ENCODE results near the gene MEGF6. TPM values are rescaled to one million over a fixed set of nuclear protein-coding genes. Genes with fewer than 3 reads are reported as not detected.

Gene MEGF6
- total RNA-seq, 1 experiment from 2014 or later, result 21.3 TPM

DNA sequence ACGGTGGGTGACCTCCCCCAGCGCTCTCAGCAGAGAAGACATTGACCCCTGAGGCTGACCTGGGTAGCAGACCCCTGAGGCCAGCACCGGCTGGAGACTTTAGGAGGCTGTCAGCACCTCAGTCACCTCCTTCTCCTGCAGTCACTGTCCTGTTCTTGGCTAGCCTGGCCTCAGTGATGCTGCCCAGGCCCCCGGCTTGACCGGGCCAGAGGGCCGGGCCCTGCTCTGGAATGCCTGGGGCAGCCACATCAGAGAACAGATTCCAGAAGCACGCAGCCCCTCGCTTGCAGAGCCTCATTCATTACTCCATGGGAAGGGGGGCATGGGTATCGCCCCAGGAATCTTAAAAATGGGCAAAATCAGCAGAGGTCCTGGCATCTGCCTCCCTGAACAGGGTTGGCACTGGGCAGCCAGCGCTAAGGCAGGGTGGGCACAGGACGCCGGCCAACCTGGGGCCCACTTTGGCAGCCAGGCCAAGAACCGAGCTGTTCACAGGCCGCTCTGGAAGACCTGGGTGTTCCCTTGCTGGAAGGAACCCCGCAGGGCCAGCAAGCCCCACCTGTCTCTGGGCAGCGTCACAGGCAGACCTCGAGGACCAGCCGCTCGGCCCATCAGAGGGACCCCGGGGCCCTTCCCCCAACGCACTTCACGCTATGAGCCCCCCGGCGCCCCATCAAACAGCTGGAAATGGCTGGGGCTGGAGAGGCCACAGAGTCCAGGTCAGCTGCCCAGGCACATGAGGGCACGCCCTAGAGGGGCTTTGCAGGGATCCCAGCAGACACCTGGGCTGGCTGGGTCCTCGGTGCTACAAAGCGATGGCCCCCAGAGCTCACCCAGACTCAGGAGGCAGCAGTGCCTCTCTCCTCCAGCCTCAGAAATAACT lies 45.1 kb downstream of the MEGF6 start:
- no peak overlapping the region for H4K5ac ChIP-seq (ENCODE audit: insufficient read length, low read depth, low read length)
- no peak overlapping the region for H2AFZ ChIP-seq (ENCODE audit: low read length)
- H2BK5ac ChIP-seq (ENCODE audit: insufficient read length, low read length), result no peak overlapping the region
- no peaks in the 10 kb centered on the region; the same call in 1 of the 2 replicates for H3K27me3 Mint-ChIP-seq (ENCODE audit: low read depth)
- H3K18ac ChIP-seq (ENCODE audit: insufficient read length, low read depth, low read length), result no peak overlapping the region
- H3K27ac ChIP-seq (ENCODE audit: insufficient read length, low read depth, low read length), result no peak overlapping the region
- H3K4me1 Mint-ChIP-seq, result no peaks in the 10 kb centered on the region
- H3K23me2 ChIP-seq (ENCODE audit: insufficient read length, low read depth, low read length, poor library complexity, severe bottlenecking), result no peaks in the 10 kb centered on the region
- no peaks in the 10 kb centered on the region for H3K9me3 ChIP-seq (ENCODE audit: control insufficient read depth, low read depth, low read length)
- H3K9me3 Mint-ChIP-seq, result no peaks in the 10 kb centered on the region
- H3T11ph ChIP-seq (ENCODE audit: low read length), result no peak overlapping the region
- TF ChIP-seq, protein P1, sequence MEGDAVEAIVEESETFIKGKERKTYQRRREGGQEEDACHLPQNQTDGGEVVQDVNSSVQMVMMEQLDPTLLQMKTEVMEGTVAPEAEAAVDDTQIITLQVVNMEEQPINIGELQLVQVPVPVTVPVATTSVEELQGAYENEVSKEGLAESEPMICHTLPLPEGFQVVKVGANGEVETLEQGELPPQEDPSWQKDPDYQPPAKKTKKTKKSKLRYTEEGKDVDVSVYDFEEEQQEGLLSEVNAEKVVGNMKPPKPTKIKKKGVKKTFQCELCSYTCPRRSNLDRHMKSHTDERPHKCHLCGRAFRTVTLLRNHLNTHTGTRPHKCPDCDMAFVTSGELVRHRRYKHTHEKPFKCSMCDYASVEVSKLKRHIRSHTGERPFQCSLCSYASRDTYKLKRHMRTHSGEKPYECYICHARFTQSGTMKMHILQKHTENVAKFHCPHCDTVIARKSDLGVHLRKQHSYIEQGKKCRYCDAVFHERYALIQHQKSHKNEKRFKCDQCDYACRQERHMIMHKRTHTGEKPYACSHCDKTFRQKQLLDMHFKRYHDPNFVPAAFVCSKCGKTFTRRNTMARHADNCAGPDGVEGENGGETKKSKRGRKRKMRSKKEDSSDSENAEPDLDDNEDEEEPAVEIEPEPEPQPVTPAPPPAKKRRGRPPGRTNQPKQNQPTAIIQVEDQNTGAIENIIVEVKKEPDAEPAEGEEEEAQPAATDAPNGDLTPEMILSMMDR (conservative IDR thresholded peaks at IDR 0.05), result no peak
- no peak overlapping the region for H4K91ac ChIP-seq (ENCODE audit: insufficient read length, low read depth, low read length)
- no peak overlapping the region for H3K27ac Mint-ChIP-seq
- H2BK20ac ChIP-seq (ENCODE audit: low read depth, low read length, poor library complexity, severe bottlenecking), result no peak overlapping the region
- no CpG with 5 or more reads among the region's 27 CpGs for WGBS (ENCODE audit: extremely low coverage, insufficient read length, low lambda C conversion rate)
- H3K27me3 ChIP-seq (ENCODE audit: insufficient read depth, low read length), result no peaks in the 10 kb centered on the region
- H3K4ac ChIP-seq (ENCODE audit: low read depth, low read length), result no peak overlapping the region
- no peak overlapping the region for H2AK5ac ChIP-seq (ENCODE audit: insufficient read length, low read length)
- no peak overlapping the region; the same call in 1 of the 2 replicates for H3K14ac ChIP-seq (ENCODE audit: insufficient read depth, low read length)
- no peak overlapping the region for H2BK120ac ChIP-seq (ENCODE audit: low read depth, low read length, poor library complexity, severe bottlenecking)
- no peaks in the 10 kb centered on the region for H3K4me1 ChIP-seq (ENCODE audit: insufficient read depth, low read length)
- H3K79me1 ChIP-seq (ENCODE audit: insufficient read depth, low read depth, low read length, poor library complexity, severe bottlenecking), result no peaks in the 10 kb centered on the region
- no peak overlapping the region for H2BK12ac ChIP-seq (ENCODE audit: insufficient read length, low read depth, low read length)
- H3K23ac ChIP-seq (ENCODE audit: insufficient read length, low read depth, low read length), result no peak overlapping the region
- no peak overlapping the region for H3K4me2 ChIP-seq (ENCODE audit: insufficient read depth, insufficient read length, low read length)
- no peak overlapping the region for H3K56ac ChIP-seq (ENCODE audit: insufficient read length, low read depth, low read length)
- H3K4me3 Mint-ChIP-seq, result no peak overlapping the region
- H4K20me1 ChIP-seq (ENCODE audit: control insufficient read depth, insufficient read depth, insufficient read length), result no peaks in the 10 kb centered on the region
- H3K36me3 Mint-ChIP-seq (ENCODE audit: insufficient read depth in 1 of 3, low read depth in 3 of 3), result no peaks in the 10 kb centered on the region
- no peak for DNase-seq
- no peak overlapping the region for H2BK15ac ChIP-seq (ENCODE audit: low read depth, low read length)
- H4K8ac ChIP-seq (replicated peaks; ENCODE audit: insufficient read length, low read depth, low read length), result no peak overlapping the region
- H3K79me2 ChIP-seq (ENCODE audit: insufficient read depth, low read length), result no peaks in the 10 kb centered on the region
- no peak overlapping the region for H3K9ac ChIP-seq (ENCODE audit: extremely low read depth, insufficient read length, low read length)
